ENCODE data around the gene LONRF3. TPM values are rescaled to one million over a fixed set of nuclear protein-coding genes. Genes with fewer than 3 reads are reported as not detected.
A peak's percentile ranks its signal among the peaks of the same experiment; 100 is the strongest.

The LONRF3 gene
- total and polyA plus RNA-seq, 2 of the 13 experiments (the other 11 are each of a cell fraction or from before 2014, with no cell fraction given), result 4.8 to 11.6 TPM

DNA sequence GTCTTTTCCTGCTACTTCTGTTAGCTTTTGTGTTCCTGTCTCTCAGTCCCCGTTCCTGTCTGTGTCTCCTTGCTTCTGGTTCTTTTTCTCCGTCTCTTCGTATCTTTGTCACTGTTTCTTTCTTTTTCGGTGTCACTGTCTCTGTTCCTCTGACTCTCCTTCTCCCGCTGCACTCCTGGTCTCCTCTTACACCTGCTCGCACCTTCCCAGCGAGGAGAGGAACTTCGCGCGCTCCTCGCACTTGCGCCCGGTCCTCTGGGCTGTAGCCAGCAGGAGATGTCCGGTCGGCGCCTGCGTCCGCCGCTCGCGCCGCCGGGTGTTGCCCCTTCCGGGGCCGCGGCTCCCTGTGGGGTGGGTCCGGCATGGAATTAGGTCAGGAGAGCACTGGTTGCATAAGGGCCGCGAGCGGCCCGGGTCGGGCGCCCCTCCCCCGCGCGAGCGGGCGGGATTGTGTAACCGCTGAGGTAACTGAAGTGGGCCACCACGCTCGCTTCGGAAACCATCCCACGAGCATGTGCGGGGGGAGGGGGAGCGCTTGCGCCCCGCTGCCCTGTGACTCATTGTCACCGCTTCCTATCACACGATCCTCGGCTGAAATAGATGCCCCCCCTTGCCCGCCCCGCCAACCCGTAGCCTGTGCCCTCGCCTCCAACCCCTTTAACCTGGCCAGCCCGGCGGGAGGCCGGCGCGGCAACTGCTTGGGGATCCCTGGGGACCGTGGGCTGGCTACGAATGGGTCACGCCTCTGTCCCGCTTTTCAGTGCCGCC, 1.6 kb downstream of the LONRF3 start (continued):
- TF ChIP-seq ZBTB39 (CRISPR knock-in tag; IDR thresholded peaks at IDR 0.05) (0 out of 2 replicates have a peak, but pooled peaks have one; percentile 19), ZNF710 (CRISPR knock-in tag; IDR thresholded peaks at IDR 0.05; ENCODE audit: borderline replicate concordance) (no peak), SRF (IDR thresholded peaks at IDR 0.05; ENCODE audit: low read depth, low read length) (no peak), PREB (CRISPR knock-in tag; IDR thresholded peaks at IDR 0.05) (no peak), PHF5A (CRISPR knock-in tag; IDR thresholded peaks at IDR 0.05; ENCODE audit: low read depth, unreplicated experiment) (no peak), ZNF775 (CRISPR knock-in tag; IDR thresholded peaks at IDR 0.05; ENCODE audit: borderline replicate concordance) (no peak), GATAD1 (CRISPR knock-in tag; IDR thresholded peaks at IDR 0.05) (peak; percentile 24; the same call in 1 of the 2 replicates), THYN1 (CRISPR knock-in tag; IDR thresholded peaks at IDR 0.05; ENCODE audit: borderline replicate concordance, low read depth) (no peak), ZNF431 (CRISPR knock-in tag; IDR thresholded peaks at IDR 0.05; ENCODE audit: borderline replicate concordance, low read depth) (no peak), PRMT3 (CRISPR knock-in tag; IDR thresholded peaks at IDR 0.05; ENCODE audit: borderline replicate concordance, low read depth) (no peak), HMG20B (CRISPR knock-in tag; conservative IDR thresholded peaks at IDR 0.05) (no peak), ZNF781 (CRISPR knock-in tag; IDR thresholded peaks at IDR 0.05; ENCODE audit: borderline replicate concordance, not compliant biosample characterization) (no peak), ZNF639 (CRISPR knock-in tag; conservative IDR thresholded peaks at IDR 0.05) (no peak), ZNF343 (CRISPR knock-in tag; IDR thresholded peaks at IDR 0.05) (no peak), DR1 (CRISPR knock-in tag; IDR thresholded peaks at IDR 0.05) (no peak), DNMT1 (CRISPR knock-in tag; IDR thresholded peaks at IDR 0.05) (no peak), ZBTB21 (CRISPR knock-in tag; IDR thresholded peaks at IDR 0.05) (no peak), ZFYVE20 (CRISPR knock-in tag; IDR thresholded peaks at IDR 0.05; ENCODE audit: borderline replicate concordance, low read depth) (no peak), STAT5B (CRISPR knock-in tag; IDR thresholded peaks at IDR 0.05) (no peak)
- TF ChIP-seq, protein P1, sequence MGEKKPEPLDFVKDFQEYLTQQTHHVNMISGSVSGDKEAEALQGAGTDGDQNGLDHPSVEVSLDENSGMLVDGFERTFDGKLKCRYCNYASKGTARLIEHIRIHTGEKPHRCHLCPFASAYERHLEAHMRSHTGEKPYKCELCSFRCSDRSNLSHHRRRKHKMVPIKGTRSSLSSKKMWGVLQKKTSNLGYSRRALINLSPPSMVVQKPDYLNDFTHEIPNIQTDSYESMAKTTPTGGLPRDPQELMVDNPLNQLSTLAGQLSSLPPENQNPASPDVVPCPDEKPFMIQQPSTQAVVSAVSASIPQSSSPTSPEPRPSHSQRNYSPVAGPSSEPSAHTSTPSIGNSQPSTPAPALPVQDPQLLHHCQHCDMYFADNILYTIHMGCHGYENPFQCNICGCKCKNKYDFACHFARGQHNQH (CRISPR knock-in tag; IDR thresholded peaks at IDR 0.05), result peak; percentile 81; the same call in 1 of the 2 replicates
- TF ChIP-seq, protein P2, sequence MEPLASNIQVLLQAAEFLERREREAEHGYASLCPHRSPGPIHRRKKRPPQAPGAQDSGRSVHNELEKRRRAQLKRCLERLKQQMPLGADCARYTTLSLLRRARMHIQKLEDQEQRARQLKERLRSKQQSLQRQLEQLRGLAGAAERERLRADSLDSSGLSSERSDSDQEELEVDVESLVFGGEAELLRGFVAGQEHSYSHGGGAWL (CRISPR knock-in tag; IDR thresholded peaks at IDR 0.05), result peak; percentile 58; the same call in 1 of the 2 replicates

All from HepG2 (cell line).